Chondrocyte (in vitro differentiated cells): ENCODE measurements around the gene SBF2. TPM values are rescaled to one million over a fixed set of nuclear protein-coding genes. Genes with fewer than 3 reads are reported as not detected.

Experiments used
- DNase-seq: peaks from one replicate; pipeline ENCODE4 v3.0.0; 2021; ENCODE audit warnings: mixed read lengths, low spot score
- H3K27ac Mint-ChIP-seq: one replicate; pipeline ENCODE4 v1.8.0; 2021; ENCODE audit warnings: mild to moderate bottlenecking, moderate library complexity, mixed read lengths; ENCODE audit not compliant: unreplicated experiment
- H3K27me3 Mint-ChIP-seq: 2 replicates; pipeline ENCODE4 v1.8.0; 2021; ENCODE audit warnings: low read depth, mixed read lengths
- H3K36me3 Mint-ChIP-seq: 2 replicates; pipeline ENCODE4 v1.8.0; 2021; ENCODE audit warnings: low read depth, mixed read lengths
- H3K4me1 Mint-ChIP-seq: 2 replicates; pipeline ENCODE4 v1.8.0; 2021; ENCODE audit warnings: low read depth, mild to moderate bottlenecking, mixed read lengths
- H3K4me3 Mint-ChIP-seq: one replicate; pipeline ENCODE4 v1.8.0; 2021; ENCODE audit warnings: mild to moderate bottlenecking, moderate library complexity, mixed read lengths; ENCODE audit not compliant: unreplicated experiment
- H3K9me3 Mint-ChIP-seq: 2 replicates; pipeline ENCODE4 v1.8.0; 2021; ENCODE audit warnings: low read depth, mixed read lengths
- CTCF ChIP-seq: fragments of 200-600 bp; sonication (generic); IDR thresholded peaks from 2 replicates; pipeline ENCODE4 v1.5.0; 2021; ENCODE audit warnings: antibody characterized with exemption, mild to moderate bottlenecking, moderate library complexity
- total RNA-seq: library from RNA; stranded (reverse); gene quantifications from 3 replicates; pipeline ENCODE4 v1.2.1, GENCODE V29; 2021

Gene SBF2
- total RNA-seq, 1 donor from 2014 or later = 44.5 TPM

- TF ChIP-seq CTCF = no peak
- Mint-ChIP-seq H3K9me3 (no peaks in the 10 kb centered on the region), H3K27me3 (no peaks in the 10 kb centered on the region), H3K36me3 (no peaks in the 10 kb centered on the region), H3K27ac (no peak overlapping the region), H3K4me3 (no peak overlapping the region), H3K4me1 (peaks cover 21% of the 10 kb centered on the region)
- no peak for DNase-seq
Observed at GRCh38 chr11:10315083-10315482, 21.1 kb upstream of the SBF2 start.

GRCh38 chr11:10314199-10315072 lies 20.4 kb upstream of the SBF2 start:
- DNase-seq = no peak
- H3K4me1 Mint-ChIP-seq = peaks cover 26% of the 10 kb centered on the region
- no peak overlapping the region for H3K27ac Mint-ChIP-seq
- H3K36me3 Mint-ChIP-seq = no peaks in the 10 kb centered on the region
- no peaks in the 10 kb centered on the region for H3K9me3 Mint-ChIP-seq
- H3K4me3 Mint-ChIP-seq = no peak overlapping the region
- no peaks in the 10 kb centered on the region for H3K27me3 Mint-ChIP-seq
- no peak for TF ChIP-seq CTCF

- H3K36me3 Mint-ChIP-seq = peaks cover 2% of the 10 kb centered on the region
- H3K27me3 Mint-ChIP-seq = no peaks in the 10 kb centered on the region
- no peaks in the 10 kb centered on the region for H3K9me3 Mint-ChIP-seq
- H3K27ac Mint-ChIP-seq = no peak overlapping the region
- no peak for TF ChIP-seq CTCF
- DNase-seq = no peak
- H3K4me1 Mint-ChIP-seq = peaks cover 39% of the 10 kb centered on the region
- no peak overlapping the region for H3K4me3 Mint-ChIP-seq
Observed at GRCh38 chr11:10311802-10312201, 17.8 kb upstream of the SBF2 start.

- no peak for DNase-seq
- H3K9me3 Mint-ChIP-seq = no peaks in the 10 kb centered on the region
- peaks cover 38% of the 10 kb centered on the region for H3K4me1 Mint-ChIP-seq
- no peaks in the 10 kb centered on the region for H3K27me3 Mint-ChIP-seq
- H3K27ac Mint-ChIP-seq = peak overlapping the region; percentile 1
- no peak for TF ChIP-seq CTCF
- H3K4me3 Mint-ChIP-seq = no peak overlapping the region
- H3K36me3 Mint-ChIP-seq = peaks cover 9% of the 10 kb centered on the region
Observed at GRCh38 chr11:10310301-10310841, 16.4 kb upstream of the SBF2 start.

- Mint-ChIP-seq H3K27ac (peak overlapping the region; percentile 66), H3K9me3 (no peaks in the 10 kb centered on the region), H3K27me3 (no peaks in the 10 kb centered on the region), H3K4me1 (peaks cover 36% of the 10 kb centered on the region), H3K4me3 (peak overlapping the region; percentile 0), H3K36me3 (peaks cover 9% of the 10 kb centered on the region)
- TF ChIP-seq CTCF = no peak
- no peak for DNase-seq
Observed at GRCh38 chr11:10309163-10310093, 15.4 kb upstream of the SBF2 start.
